Measurements from ENCODE around the gene GTF2I.
"Not testable (repeated sequence)": the region's sequence is repeated elsewhere in the genome, so short reads cannot be mapped to it uniquely, and the experiment has no call there.

DNA sequence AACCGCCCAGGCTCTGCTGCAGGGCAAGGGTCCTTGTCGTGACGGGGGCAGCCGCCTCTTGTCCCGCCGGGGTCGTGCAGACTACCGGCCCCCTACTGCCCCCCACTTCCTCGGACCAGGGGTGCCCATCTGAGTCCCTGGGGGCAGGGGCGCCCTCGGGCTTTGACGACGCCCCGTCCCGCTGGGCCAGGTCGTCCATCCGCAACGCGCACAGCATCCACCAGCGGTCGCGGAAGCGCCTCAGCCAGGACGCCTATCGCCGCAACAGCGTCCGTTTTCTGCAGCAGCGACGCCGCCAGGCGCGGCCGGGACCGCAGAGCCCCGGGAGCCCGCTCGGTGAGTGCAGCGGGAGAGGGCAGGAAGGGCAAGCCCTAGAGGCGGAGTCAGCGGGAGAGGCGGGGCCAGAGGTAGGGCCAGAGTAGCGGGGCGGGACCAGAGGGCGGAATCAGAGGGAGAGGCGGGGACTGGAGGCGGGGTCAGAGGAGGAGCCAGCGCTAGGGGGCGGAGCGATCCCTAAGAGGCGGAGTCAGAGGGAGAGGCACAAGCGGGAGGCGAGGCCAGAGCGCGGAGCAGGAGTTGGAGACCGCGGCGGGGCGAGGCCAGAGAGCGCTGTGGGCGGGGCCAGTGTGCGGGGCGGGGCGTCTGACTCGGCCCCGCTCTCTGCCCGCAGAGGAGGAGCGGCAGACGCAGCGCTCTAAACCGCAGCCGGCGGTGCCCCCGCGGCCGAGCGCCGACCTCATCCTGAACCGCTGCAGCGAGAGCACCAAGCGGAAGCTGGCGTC, 131.0 kb downstream of the GTF2I start:
- TF ChIP-seq, protein P1, sequence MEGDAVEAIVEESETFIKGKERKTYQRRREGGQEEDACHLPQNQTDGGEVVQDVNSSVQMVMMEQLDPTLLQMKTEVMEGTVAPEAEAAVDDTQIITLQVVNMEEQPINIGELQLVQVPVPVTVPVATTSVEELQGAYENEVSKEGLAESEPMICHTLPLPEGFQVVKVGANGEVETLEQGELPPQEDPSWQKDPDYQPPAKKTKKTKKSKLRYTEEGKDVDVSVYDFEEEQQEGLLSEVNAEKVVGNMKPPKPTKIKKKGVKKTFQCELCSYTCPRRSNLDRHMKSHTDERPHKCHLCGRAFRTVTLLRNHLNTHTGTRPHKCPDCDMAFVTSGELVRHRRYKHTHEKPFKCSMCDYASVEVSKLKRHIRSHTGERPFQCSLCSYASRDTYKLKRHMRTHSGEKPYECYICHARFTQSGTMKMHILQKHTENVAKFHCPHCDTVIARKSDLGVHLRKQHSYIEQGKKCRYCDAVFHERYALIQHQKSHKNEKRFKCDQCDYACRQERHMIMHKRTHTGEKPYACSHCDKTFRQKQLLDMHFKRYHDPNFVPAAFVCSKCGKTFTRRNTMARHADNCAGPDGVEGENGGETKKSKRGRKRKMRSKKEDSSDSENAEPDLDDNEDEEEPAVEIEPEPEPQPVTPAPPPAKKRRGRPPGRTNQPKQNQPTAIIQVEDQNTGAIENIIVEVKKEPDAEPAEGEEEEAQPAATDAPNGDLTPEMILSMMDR (IDR thresholded peaks at IDR 0.05; ENCODE audit: extremely low read depth in 1 of 2, insufficient read depth in 1 of 2, low read depth in 1 of 2, low read length in 2 of 2): not testable (repeated sequence)
- not testable (repeated sequence) for TF ChIP-seq POLR2A (IDR thresholded peaks at IDR 0.05; ENCODE audit: low read depth, low read length); EZH2 (IDR thresholded peaks at IDR 0.05; ENCODE audit: borderline replicate concordance, low read depth, low read length, severe bottlenecking); FOS (IDR thresholded peaks at IDR 0.05; ENCODE audit: borderline replicate concordance, insufficient read depth, low read length)

All from endothelial cell of umbilical vein (primary cell).